NCI-H1694 treated with DMSO at 0.1 percent for 48 hours (cell line): Measurements from ENCODE around the gene KRT4.
"Not testable (repeated sequence)": the region's sequence is repeated elsewhere in the genome, so short reads cannot be mapped to it uniquely, and the experiment has no call there.

Source experiments
- DNase-seq: peaks from one replicate; lab custom pipeline; 2025; lab: John Stamatoyannopoulos, UW

The KRT4 gene

GRCh38 chr12:52813885-52814709 is at the start of gene KRT4:
TSS of gene KRT4 (minus strand) at chr12:52814116. CDS start at chr12:52814058, 58 bp downstream.
- no peak for DNase-seq

GRCh38 chr12:52862023-52862422 is 48.1 kb upstream of the KRT4 start:
- no peak for DNase-seq

- DNase-seq: no peak
These were observed 47.6 kb upstream of the KRT4 start for GRCh38 chr12:52861511-52861910.

GRCh38 chr12:52860102-52860823 is 46.3 kb upstream of the KRT4 start:
- no peak for DNase-seq

GRCh38 chr12:52857500-52857899 is 43.6 kb upstream of the KRT4 start:
- DNase-seq: no peak

- DNase-seq: no peak
These were observed 42.9 kb upstream of the KRT4 start for GRCh38 chr12:52856787-52857186.

GRCh38 chr12:52856077-52856476 is 42.2 kb upstream of the KRT4 start:
- not testable (repeated sequence) for DNase-seq

GRCh38 chr12:52851787-52852186 is 37.9 kb upstream of the KRT4 start:
- DNase-seq: no peak

GRCh38 chr12:52850681-52851080 is 36.8 kb upstream of the KRT4 start:
- DNase-seq: no peak

- DNase-seq: no peak
These were observed 35.6 kb upstream of the KRT4 start for GRCh38 chr12:52849511-52849910.

- DNase-seq: no peak
These were observed 34.8 kb upstream of the KRT4 start, which contains the start of gene KRT78 for GRCh38 chr12:52848661-52849255. TSS of gene KRT78 (minus strand) at chr12:52848994. CDS start at chr12:52848930, 64 bp downstream.

GRCh38 chr12:52847335-52848102 is 33.6 kb upstream of the KRT4 start:
- peak; percentile 12 for DNase-seq

- no peak for DNase-seq
These were observed 32.5 kb upstream of the KRT4 start for GRCh38 chr12:52846356-52846970.

- DNase-seq: no peak
These were observed 32.0 kb upstream of the KRT4 start for GRCh38 chr12:52845946-52846345.

GRCh38 chr12:52844386-52844785 is 30.5 kb upstream of the KRT4 start:
- no peak for DNase-seq

- no peak for DNase-seq
These were observed 25.7 kb upstream of the KRT4 start for GRCh38 chr12:52839436-52840105.

- DNase-seq: no peak
These were observed 24.9 kb upstream of the KRT4 start for GRCh38 chr12:52838609-52839435.

GRCh38 chr12:52837781-52838608 is 24.1 kb upstream of the KRT4 start:
- no peak for DNase-seq

GRCh38 chr12:52837413-52837741 is 23.5 kb upstream of the KRT4 start:
- DNase-seq: no peak
